Measurements from ENCODE around the gene BTAF1.

BTAF1 gene

DNA sequence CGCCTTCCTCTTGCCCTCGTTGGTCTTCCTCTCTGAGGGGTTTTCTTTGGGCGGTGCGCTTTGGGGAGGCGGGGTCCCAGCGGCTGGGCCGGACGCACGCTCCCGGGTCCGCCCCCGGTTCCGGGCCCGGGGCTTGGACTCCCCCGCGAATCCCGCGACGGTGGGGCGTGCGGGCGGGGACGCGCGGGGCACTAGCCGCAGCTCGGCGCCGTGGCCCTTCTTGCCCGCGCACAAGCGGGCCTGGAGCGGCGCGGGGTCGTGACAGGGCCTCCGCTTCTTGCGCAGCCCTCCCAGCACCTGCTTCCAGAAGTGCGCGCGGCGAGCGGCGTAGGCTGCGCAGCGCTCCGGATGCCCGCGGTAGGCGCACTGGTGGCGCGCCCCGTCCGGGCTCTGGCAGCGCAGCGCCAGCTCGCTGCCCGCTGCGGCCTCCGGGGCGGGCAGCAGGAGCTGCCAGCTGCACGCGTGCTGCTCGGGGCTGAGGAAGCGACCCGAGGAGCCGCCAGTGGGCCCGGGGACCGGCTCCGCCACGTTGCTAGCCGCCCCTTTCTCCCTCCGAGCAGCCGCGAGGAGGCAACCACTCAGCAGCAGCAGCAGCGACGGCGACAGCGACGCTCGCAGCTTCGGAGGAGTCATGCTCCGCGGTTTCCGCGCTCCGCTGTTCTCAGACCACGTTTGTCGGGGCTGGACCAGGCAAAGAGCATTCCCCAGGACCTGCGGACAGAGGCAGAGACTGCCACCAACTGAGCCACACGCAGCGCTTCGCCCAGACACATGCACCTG is 15.0 kb upstream of the BTAF1 start:
- DNase-seq = no peak

GRCh38 chr10:91909117-91909677 is 14.4 kb upstream of the BTAF1 start, which contains the start of gene FGFBP3:
TSS of gene FGFBP3 (minus strand) at chr10:91909486. CDS start at chr10:91908969, 517 bp downstream.
- DNase-seq = no peak

DNA sequence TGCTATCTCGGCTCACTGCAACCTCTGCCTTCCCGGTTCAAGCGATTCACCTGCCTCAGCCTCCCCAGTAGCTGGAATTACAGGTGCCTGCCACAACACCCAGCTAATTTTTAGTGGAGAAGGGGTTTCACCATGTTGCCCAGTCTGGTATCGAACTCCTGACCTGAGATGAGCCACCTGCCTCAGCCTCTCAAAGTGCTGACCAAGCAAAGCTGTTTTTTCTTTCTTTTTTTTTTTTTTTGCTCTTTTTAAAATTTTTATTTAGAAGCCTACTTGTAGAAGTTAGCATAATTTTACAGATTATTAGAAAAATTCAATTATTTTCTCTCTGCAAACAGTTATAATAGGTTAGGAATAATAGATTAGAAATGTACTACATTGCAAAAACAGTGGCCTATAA is 13.1 kb upstream of the BTAF1 start:
- no peak for DNase-seq

DNA sequence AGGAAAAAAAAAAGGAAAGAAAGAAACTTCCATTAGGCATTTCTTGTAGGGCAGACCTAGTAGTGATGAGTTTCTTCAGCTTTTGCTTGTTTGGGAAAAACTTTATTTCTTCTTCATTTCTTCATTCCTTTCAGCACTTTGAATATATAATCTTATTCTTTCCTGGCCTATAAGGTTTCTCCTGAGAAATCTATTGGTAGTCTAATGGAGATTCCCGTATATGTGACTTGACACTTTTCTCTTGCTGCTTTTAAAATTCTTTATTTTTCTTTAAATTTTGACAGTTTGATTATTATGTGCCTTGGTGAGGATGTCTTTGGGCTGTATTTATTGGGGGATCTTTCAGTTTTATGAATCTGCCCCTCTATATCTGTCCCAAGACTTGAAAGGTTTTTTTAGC is 3.9 kb upstream of the BTAF1 start:
- no peak for DNase-seq

DNA sequence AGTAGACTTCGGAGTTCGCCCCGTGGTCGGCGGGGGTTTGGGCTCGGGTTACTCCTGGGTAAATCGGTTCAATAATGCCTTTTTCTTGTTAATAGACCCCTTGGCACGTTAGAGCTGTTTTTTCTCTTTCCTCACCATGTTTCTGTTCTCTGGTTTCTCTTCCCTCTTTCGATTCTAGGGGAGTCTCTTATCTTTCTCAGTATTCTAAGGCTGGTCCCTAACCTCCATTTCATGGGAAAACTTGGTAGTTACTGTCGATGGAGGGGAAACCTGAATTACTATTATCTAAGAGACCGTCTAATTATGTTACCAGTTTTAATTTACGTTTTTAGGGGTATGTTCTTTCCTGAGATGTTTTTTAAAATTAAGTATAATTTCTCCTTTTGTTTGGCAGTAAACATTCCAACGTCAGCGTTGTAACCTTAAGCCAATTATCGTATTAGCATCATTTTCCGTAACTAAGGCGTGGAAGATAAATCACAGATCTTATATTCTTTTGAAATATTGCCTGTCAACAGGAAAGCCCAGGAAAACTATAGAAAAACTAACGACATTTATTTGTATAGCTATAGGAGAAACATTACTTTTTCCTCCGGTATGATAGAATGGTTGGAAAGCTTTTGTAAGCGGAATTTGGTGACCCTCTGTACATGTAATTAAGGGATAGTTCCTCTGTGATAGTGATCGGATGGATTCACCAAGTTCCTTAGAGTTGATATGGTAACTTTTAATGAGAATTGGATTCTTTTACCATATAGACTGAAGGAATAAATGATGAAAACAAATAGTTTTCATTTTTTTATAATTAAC is 847 bp downstream of the BTAF1 start:
- DNase-seq = no peak

DNA sequence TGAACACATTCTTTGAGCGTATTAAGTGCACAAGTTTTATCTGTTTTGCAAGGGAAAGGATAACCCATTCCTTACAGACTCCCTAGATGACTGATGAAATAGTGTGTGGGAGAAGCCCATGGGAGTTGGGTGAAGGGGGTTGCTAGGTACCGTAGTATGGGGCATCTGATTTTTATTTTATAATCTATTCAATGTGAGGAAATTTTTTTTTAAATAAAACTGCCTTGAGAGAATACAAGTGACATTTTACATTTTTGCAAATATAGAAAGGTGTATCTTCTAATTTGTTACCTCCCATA is 1.4 kb downstream of the BTAF1 start:
- DNase-seq = no peak

DNA sequence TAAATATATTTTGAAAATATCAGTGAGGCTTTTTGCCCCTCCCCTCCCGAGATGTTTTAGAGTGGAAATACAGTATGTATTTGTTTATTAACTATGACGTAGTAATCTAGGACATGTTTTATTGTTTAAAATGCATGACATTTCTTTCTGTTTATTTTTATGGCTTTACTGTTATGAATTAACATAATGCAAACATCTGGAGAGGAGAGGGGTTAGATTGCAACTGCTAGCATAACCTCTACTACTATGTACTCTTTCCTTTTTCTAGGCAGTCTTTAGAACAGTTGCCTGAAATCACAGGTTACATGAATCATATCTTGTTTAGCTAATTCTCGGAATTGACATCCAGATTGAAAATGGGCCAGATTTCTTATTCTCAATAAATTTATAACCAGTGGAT is 7.4 kb downstream of the BTAF1 start:
- DNase-seq = no peak

DNA sequence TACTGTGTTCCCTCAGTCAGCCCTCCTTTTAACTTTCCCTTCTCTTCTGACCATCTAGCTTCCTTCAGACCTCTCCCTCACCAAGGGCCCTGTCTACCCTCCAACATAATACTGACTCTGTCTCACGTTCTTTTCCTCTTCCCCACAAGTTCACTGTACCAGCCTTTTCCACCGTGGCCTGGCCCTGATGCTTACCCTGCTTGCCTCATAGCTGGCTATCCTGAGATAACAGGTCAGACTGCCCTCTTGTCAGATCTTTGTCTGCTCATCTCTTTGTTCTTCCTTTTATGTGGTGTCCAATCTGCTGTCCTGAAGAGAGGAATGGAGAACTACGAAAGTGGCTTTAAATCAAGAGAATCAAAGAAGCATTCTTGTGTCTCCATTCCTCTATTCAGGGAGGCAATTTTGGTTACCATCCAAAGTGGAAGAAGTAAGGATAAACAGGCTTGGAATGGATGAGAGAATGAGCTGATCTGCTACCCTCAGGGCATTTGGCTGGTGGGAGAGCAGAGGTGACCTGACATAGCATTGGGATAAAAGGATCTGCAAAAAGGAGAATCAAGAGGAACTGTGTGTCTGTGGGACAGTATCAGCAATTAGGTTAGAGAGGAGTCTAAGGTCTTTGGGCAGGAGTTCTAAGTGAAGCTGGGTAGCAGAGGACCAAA is 8.1 kb downstream of the BTAF1 start:
- DNase-seq = no peak

DNA sequence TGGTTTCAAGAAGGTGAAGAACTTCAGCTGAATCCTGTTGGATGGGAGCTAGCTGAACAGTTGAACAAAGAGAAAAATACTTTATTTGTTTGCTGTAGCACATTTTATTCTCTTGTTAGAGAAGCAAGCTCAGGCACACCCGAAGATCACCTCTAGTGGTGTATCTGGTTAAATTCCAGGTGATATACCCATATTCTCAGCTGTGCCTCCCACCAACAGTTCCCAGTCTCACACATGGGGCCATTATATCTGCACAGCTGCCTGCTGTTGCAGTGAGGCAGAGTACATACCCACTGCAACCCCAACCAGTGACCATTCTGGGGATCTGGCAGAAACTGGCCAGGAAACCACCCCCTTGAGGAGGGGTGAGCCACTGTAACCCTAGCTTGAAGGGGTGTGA is 9.2 kb downstream of the BTAF1 start:
- no peak for DNase-seq

DNA sequence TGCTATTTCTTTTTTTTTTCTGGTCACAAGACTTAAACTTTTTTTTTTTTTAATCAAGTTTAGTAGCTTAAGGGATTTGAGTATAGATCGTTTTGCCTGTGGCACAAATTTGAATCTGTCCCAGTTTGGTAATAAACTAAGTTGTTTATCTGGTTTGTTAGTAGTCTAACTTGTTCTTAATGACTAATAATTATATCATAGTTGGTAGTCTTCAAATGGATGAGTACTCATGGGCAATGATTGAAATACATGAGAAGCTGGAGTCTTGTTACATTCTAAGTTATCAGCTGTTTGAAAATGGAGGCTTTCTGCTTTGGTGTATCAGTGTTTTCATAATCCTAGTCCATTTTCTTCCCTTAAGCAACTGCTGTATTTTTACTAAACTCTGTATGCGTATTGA is 12.3 kb downstream of the BTAF1 start:
- DNase-seq = no peak

- DNase-seq = no peak
Measured at GRCh38 chr10:91939653-91940052, 16.1 kb downstream of the BTAF1 start.

DNA sequence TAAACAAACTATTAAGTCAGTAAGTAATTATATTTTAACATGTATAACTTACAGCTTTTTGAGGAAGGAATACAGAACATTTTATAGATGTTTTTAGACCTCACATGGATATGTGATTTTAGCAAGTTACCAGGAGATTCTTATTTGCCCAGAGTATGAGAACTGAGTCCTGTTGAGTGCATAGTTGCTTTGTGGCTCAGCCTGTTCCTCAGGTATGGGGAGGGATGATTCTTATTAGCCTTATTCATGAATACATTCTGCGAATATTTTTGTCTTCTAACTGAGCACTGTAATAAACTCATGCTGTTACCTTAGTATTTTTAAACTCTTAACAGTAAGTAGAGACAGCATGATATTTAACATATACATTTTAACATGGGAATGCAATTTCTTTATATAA is 17.9 kb downstream of the BTAF1 start:
- DNase-seq = no peak

DNA sequence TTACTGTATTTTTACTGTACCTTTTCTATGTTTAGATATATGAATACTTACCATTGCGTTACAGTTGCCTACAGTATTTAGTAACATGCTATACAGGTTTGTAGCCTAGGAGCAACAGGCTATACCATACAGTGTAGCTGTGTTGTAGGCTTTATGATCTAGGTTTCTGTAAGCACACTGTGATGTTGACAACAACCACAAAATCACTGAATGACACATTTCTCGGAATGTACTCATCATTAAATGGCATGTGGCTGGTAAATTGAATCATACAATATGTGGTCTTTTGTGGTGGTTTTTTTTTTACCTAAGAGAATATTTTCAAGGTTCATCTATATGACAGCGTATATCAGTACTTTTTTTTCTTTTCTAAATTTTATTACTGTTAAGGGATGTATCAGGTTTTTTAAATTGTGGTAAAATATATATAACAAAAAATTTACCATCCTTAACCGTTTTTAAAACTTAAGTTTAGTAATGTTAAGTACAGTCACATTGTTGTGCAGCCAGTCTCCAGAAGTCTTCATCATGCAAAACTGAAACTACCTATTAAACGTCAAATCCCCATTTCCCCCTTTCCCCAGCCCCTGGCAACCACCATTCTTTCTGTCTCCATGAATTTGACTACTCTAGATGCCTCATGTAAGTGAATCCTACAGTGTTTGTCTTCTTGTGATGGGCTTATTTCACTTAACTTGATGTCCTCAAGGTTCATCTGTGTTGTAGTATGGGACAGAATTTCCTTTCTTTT is 21.5 kb downstream of the BTAF1 start:
- no peak for DNase-seq

DNA sequence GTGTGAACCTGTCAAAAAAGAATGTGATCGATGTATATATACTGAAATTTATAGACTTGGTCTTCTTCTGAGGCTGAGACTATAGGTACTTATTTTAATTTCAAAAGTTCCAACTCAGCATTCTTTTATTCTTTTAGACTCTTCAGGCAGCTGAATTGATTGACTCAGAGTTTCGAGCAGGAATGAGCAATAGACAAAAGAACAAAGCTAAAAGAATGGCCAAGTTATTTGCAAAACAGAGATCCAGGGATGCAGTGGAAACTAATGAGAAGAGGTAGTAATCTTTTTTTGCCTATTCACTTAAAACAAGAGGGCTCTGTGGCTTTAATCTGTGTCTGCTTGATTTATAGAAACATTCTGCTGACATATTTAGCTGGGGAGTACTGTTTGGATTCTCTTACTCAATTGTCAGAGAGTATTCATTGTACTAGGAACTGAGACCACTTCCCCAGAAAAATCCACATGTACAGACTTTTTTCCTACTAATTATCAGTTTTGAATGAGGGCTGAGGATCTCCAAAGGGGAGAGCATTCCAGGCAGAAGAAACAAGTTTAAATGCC is 30.1 kb downstream of the BTAF1 start:
- no peak for DNase-seq

- DNase-seq = no peak
Measured at GRCh38 chr10:91955114-91955513, 31.5 kb downstream of the BTAF1 start.

- no peak for DNase-seq
Measured at GRCh38 chr10:91957091-91957490, 33.5 kb downstream of the BTAF1 start.

DNA sequence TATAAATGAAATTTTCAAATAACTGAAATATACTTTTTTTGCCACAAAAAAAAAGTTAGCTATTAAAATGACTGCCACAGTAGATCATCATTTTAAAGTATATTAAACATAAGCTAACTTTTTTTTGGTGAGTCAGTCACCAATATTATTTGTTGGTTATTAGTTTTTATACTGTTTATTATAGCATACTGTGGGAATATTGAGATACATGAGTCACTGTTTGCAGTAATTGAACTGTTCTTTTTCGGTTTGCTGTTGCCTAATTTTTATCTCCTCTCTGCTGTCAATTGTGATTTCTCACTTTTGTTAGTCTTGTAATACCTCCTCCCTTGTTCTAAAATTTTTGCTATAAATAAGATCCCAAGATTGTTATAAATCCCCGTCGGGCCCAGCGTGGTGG is 45.7 kb downstream of the BTAF1 start:
- no peak for DNase-seq

DNA sequence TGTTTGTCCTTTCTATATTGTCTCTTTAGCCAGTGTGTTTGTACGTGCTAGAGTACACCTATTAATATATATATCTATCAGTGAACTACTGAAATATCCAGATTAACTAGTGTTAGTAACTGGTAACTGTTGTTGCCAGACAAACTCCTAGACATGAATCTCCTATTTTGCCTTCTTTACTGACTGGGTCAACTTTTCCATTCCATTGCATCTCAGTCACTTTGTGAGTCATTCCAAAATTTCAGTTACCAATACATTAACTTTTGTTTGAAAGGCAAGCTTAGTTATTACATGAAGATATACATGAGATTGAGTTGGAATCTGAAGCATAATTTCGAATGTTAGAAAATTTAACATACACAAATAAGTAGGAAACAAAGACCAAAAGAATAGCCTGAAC is 51.4 kb downstream of the BTAF1 start:
- DNase-seq = no peak

DNA sequence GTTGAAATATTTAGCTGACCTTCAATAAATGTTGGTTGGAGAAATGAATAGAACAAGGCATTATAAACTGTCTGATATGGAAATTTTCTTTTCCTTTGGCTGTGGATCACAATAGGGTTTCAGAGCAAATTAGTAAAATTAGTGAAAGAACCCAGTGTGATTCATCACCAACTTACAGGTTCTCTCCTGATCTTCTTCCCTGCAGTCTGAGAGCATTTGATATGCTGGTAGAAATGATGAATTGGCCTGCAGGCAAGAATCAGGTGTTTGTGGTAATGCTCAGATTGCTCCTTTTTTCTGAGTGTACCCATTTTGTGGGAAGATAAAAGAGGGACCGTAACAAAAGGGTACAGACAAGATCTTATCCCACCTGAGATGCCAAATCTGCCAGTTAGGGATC is 51.9 kb downstream of the BTAF1 start:
- DNase-seq = no peak

DNA sequence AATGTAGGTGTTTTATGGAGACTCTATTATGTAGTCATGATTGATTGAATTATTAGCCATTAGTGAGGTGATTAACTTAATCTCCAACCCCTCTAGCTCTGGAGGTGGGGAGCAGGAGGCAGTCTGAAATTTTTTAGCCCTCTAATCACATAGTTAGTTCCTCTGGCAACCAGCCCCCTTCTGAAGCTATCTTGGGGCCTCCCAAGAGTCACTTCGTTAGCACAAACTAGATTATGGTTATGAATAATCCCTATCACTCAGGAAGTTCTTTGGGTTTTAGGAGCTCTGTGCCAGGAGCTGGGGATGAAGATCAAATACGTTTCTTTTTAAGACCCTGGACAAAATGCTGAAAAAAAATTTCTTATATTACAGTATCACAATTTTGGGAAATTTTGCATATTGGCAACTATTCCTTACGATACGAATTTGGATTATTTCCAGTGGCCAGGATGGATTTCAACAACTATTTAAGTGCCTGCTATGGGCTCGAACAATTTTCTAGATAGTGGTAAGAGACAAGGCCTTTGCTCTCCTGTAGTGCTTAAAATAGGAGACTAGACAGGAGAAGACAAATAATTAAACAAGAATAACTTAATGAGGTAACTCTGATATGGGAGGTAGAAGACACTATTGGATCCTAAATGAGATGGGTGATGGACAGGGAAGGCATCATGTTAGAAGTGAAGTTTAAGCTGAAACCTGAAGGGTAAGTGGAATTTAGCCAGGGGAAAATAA is 52.9 kb downstream of the BTAF1 start:
- DNase-seq = no peak

- DNase-seq = no peak
Measured at GRCh38 chr10:91977491-91977890, 53.9 kb downstream of the BTAF1 start.

DNA sequence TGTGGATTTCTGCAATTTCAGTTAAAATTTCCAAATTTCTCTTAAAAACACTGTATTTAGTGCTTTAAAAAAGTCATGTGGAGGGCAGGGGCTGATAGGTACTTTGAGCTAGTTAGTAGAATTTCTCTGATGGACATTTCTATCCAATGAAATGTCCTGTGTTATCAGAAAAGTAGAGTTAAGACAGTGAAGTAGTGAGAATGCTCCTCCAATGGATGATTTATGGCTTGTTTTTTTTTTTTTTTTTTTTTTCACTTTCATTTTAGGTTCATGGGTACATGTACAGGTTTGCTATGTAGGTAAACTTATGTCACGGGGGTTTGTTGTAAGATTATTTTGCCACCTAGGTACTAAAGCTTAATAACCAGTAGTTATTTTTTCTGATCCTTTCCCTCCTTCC is 55.0 kb downstream of the BTAF1 start:
- no peak for DNase-seq
